Right lobe of liver (tissue), 6 donors: Measurements from ENCODE around the gene UGT1A10. TPM values are rescaled to one million over a fixed set of nuclear protein-coding genes. Genes with fewer than 3 reads are reported as not detected.

ENCODE experiments used
- ATAC-seq, 4 donors: fragments of 200-7000 bp; cut with Tn5 transposase; one replicate each; pipeline ENCODE4 v1.9.1; 2020; ENCODE audit warnings: mild to moderate bottlenecking in 4 of 4, moderate library complexity in 4 of 4
- DNase-seq, 3 donors: peaks; one replicate each; pipeline ENCODE4 v3.0.0-alpha.2; 2020
- H3K27ac ChIP-seq, 3 donors: fragments of 200-600 bp; one replicate each; pipeline ENCODE4 v1.8.0; 2022
- H3K27me3 ChIP-seq, 2 donors: fragments of 200-600 bp; one replicate each; pipeline ENCODE4 v1.8.0; 2022
- H3K36me3 ChIP-seq, 4 donors: fragments of 200-600 bp; sonication (generic) in 1 of 4; one replicate each; pipeline versions ENCODE4 v1.5.1 to v1.8.0; 2017 to 2022; ENCODE audit warnings: control low read depth in 1 of 4
- H3K4me1 ChIP-seq, 4 donors: fragments of 200-600 bp; sonication (generic) in 1 of 4; one replicate each; pipeline versions ENCODE4 v1.5.1 to v1.8.0; 2017 to 2022; ENCODE audit warnings: control low read depth in 1 of 4
- H3K4me3 ChIP-seq, 3 donors: fragments of 200-600 bp; one replicate each; pipeline ENCODE4 v1.8.0; 2022
- H3K9me3 ChIP-seq, 4 donors: fragments of 200-600 bp; sonication (generic) in 1 of 4; one replicate each; pipeline versions ENCODE4 v1.5.1 to v1.8.0; 2017 to 2022; ENCODE audit warnings: control low read depth in 1 of 4
- CTCF ChIP-seq, 4 donors: fragments of 200-600 bp in 3 of 4; fragments of 450-650 bp in 1 of 4; IDR thresholded peaks; one replicate each; pipeline versions ENCODE4 v1.5.1 to v1.8.0; 2016 to 2022; ENCODE audit warnings: antibody characterized with exemption in 4 of 4, mild to moderate bottlenecking in 2 of 4
- POLR2A ChIP-seq: fragments of 450-650 bp; IDR thresholded peaks from one replicate; pipeline ENCODE4 v1.6.1; 2017; ENCODE audit warnings: antibody characterized with exemption, mild to moderate bottlenecking
- WGBS: methylation state at CpG from one replicate; pipeline ENCODE4 v1.1.6; 2018; ENCODE audit warnings: low coverage, low lambda C conversion rate; ENCODE audit not compliant: insufficient coverage; ENCODE audit errors: missing lambda C conversion rate; 5-methylcytosine and 5-hydroxymethylcytosine counted together
- intact Hi-C, 2 donors: fragments of 100-400 bp; cut with DNase I; formaldehyde crosslinking; loops; one replicate each; pipeline versions ENCODE4 v1.11.2 to v1.14.1; 2022
- total RNA-seq, 6 experiments: library from RNA; depleted of rRNA in 2 of 6; stranded (reverse); fragments of >200 nt in 2 of 6; fragmentation: NEBNext Ultra II Directional in 3 of 6; extraction: Animal tissue kit (Norgen Biotek cat#: 25700) in 3 of 6; gene quantifications; one replicate each; pipeline versions ENCODE4 v1.1.0 to v1.2.4, GENCODE V29; 2016 to 2023
- donor health status: DM: no; HTN: yes; CAD: no.
- donor health status: DM: no; HTN: no; CAD: no.
- donor health status: DM: no; HTN: no; CAD: no.
- donor health status: DM: no; HTN: yes; CAD: no.
- donor health status: DM: no; HTN: yes; CAD: no.

Gene UGT1A10
- total RNA-seq, 6 experiments from 2014 or later = 0.11 TPM; not detected in 5

- no peaks in the 10 kb centered on the region for H3K9me3 ChIP-seq
- intact Hi-C loops = no loop called here
- no peak for TF ChIP-seq POLR2A
- TF ChIP-seq CTCF (IDR thresholded peaks at IDR 0.05) = no peak
- peaks cover 0 to 50% (median 17%) of the 10 kb centered on the region in 4 donors for H3K36me3 ChIP-seq
- WGBS = 70% methylated on average over 4 of the region's 4 CpGs
- H3K27ac ChIP-seq = peak overlapping the region in 1 of 3 donors; percentile 92
- peaks cover 0 to 10% (median 4%) of the 10 kb centered on the region in 4 donors for H3K4me1 ChIP-seq
- no peaks in the 10 kb centered on the region for H3K27me3 ChIP-seq
- ATAC-seq (peak in 1 of 4 donors; percentile 1), DNase-seq (peak in 1 of 3 donors; percentile 73)
- H3K4me3 ChIP-seq = no peak overlapping the region
Observed at GRCh38 chr2:233766416-233766815, 130.2 kb downstream of the UGT1A10 start.

- TF ChIP-seq POLR2A (no peak), CTCF (IDR thresholded peaks at IDR 0.05) (no peak)
- intact Hi-C loops = no loop called here
- Histone ChIP-seq H3K4me1 (peaks cover 0 to 10% (median 4%) of the 10 kb centered on the region in 4 donors), H3K4me3 (no peak overlapping the region), H3K27me3 (no peaks in the 10 kb centered on the region), H3K27ac (no peak overlapping the region), H3K9me3 (no peaks in the 10 kb centered on the region), H3K36me3 (peaks cover 0 to 67% (median 24%) of the 10 kb centered on the region in 4 donors)
- ATAC-seq = no peak
- WGBS = 69% methylated on average over 4 of the region's 4 CpGs
- no peak for DNase-seq
Observed at GRCh38 chr2:233768076-233768475, 131.8 kb downstream of the UGT1A10 start.

GRCh38 chr2:233769260-233769659 is 133.0 kb downstream of the UGT1A10 start:
- ATAC-seq (no peak), DNase-seq (no peak)
- H3K27me3 ChIP-seq = no peaks in the 10 kb centered on the region
- WGBS = 64% methylated on average over 2 of the region's 9 CpGs
- no peak overlapping the region for H3K4me3 ChIP-seq
- intact Hi-C loops = no loop called here
- peaks cover 0 to 10% (median 4%) of the 10 kb centered on the region in 4 donors for H3K4me1 ChIP-seq
- no peak overlapping the region for H3K27ac ChIP-seq
- TF ChIP-seq POLR2A (no peak), CTCF (IDR thresholded peaks at IDR 0.05) (no peak)
- no peaks in the 10 kb centered on the region for H3K9me3 ChIP-seq
- peaks cover 0 to 76% (median 24%) of the 10 kb centered on the region in 4 donors for H3K36me3 ChIP-seq

GRCh38 chr2:233772153-233772552 is 135.9 kb downstream of the UGT1A10 start:
- no peak overlapping the region for H3K27ac ChIP-seq
- WGBS = 68% methylated on average over 6 of the region's 16 CpGs
- peak in 1 of 4 donors; percentile 11 for ATAC-seq
- intact Hi-C loops = no loop called here
- no peak for TF ChIP-seq CTCF (IDR thresholded peaks at IDR 0.05)
- TF ChIP-seq POLR2A = no peak
- H3K36me3 ChIP-seq = peaks cover 0 to 68% (median 24%) of the 10 kb centered on the region in 4 donors
- no peaks in the 10 kb centered on the region for H3K9me3 ChIP-seq
- H3K27me3 ChIP-seq = no peaks in the 10 kb centered on the region
- H3K4me3 ChIP-seq = no peak overlapping the region
- no peak for DNase-seq
- H3K4me1 ChIP-seq = no peaks in the 10 kb centered on the region

- Histone ChIP-seq H3K9me3 (no peaks in the 10 kb centered on the region), H3K27ac (no peak overlapping the region), H3K4me3 (no peak overlapping the region), H3K4me1 (no peaks in the 10 kb centered on the region), H3K27me3 (no peaks in the 10 kb centered on the region), H3K36me3 (peaks cover 0 to 64% (median 24%) of the 10 kb centered on the region in 4 donors)
- ATAC-seq (no peak), DNase-seq (no peak)
- WGBS = 81% methylated on average over 4 of the region's 5 CpGs
- TF ChIP-seq POLR2A (no peak), CTCF (IDR thresholded peaks at IDR 0.05) (no peak)
- intact Hi-C loops = no loop called here
Observed at GRCh38 chr2:233772583-233772982, 136.3 kb downstream of the UGT1A10 start.
